Fibroblast of lung (primary cell): Measurements from ENCODE around the gene FGF3.

ENCODE experiments used
- CTCF ChIP-seq, 2 donors: IDR thresholded peaks in 1 of 2; conservative IDR thresholded peaks in 1 of 2; 1 replicate in 1 of 2; 2 replicates in 1 of 2; pipeline ENCODE4 v1.5.1; 2011 to 2012; ENCODE audit warnings: low read length in 2 of 2, control low read depth in 1 of 2, inconsistent platforms in 1 of 2, low read depth in 1 of 2, mild to moderate bottlenecking in 1 of 2
- EZH2 ChIP-seq: IDR thresholded peaks from 2 replicates; pipeline ENCODE4 v1.5.1; 2012; ENCODE audit warnings: low read length, control low read depth, mild to moderate bottlenecking; ENCODE audit errors: missing control alignments

- no peak for TF ChIP-seq CTCF (conservative IDR thresholded peaks at IDR 0.05 in 1 of 2, IDR thresholded peaks at IDR 0.05 in 1 of 2; ENCODE audit: low read depth in 1 of 2, low read length in 2 of 2)
- no peak for TF ChIP-seq EZH2
These were observed 20.1 kb downstream of the FGF3 start for GRCh38 chr11:69799097-69799496.
